H9 (cell line): ENCODE measurements around the gene SLC24A3. TPM values are rescaled to one million over a fixed set of nuclear protein-coding genes. Genes with fewer than 3 reads are reported as not detected.

Experiments
- DNase-seq: peaks from one replicate; pipeline ENCODE4 v3.0.0-alpha.2; 2017
- H2AFZ ChIP-seq: one replicate; pipeline ENCODE4 v1.6.1; 2013; ENCODE audit warnings: mild to moderate bottlenecking, low read length, control low read depth, moderate library complexity
- H2AK5ac ChIP-seq: 2 replicates; pipeline ENCODE4 v1.6.1; 2013; ENCODE audit warnings: low read length, control low read depth, mixed read lengths; ENCODE audit not compliant: insufficient read length
- H2BK120ac ChIP-seq: one replicate; pipeline ENCODE4 v1.6.1; 2013; ENCODE audit warnings: low read depth, mild to moderate bottlenecking, low read length, control low read depth, inconsistent platforms; ENCODE audit not compliant: poor library complexity, severe bottlenecking
- H2BK12ac ChIP-seq: 2 replicates; pipeline ENCODE4 v1.6.1; 2013; ENCODE audit warnings: low read length, control low read depth, mixed read lengths, low read depth; ENCODE audit not compliant: insufficient read length
- H2BK15ac ChIP-seq: 2 replicates; pipeline ENCODE4 v1.6.1; 2013; ENCODE audit warnings: low read depth, low read length, control low read depth
- H2BK20ac ChIP-seq: one replicate; pipeline ENCODE4 v1.6.1; 2013; ENCODE audit warnings: low read depth, mild to moderate bottlenecking, low read length, control low read depth, inconsistent platforms; ENCODE audit not compliant: poor library complexity, severe bottlenecking
- H2BK5ac ChIP-seq: 2 replicates; pipeline ENCODE4 v1.6.1; 2013; ENCODE audit warnings: low read length, control low read depth, mixed read lengths; ENCODE audit not compliant: insufficient read length
- H3K14ac ChIP-seq: 2 replicates; pipeline ENCODE4 v1.6.1; 2013; ENCODE audit warnings: low read length, control low read depth; ENCODE audit not compliant: insufficient read depth
- H3K18ac ChIP-seq: 2 replicates; pipeline ENCODE4 v1.6.1; 2013; ENCODE audit warnings: low read depth, mild to moderate bottlenecking, mixed read lengths, low read length, control low read depth; ENCODE audit not compliant: insufficient read length
- H3K23ac ChIP-seq: 2 replicates; pipeline ENCODE4 v1.6.1; 2013; ENCODE audit warnings: low read length, control low read depth, mixed read lengths, low read depth; ENCODE audit not compliant: insufficient read length
- H3K23me2 ChIP-seq: 2 replicates; pipeline ENCODE4 v1.6.1; 2013; ENCODE audit warnings: low read depth, mild to moderate bottlenecking, mixed read lengths, low read length, control low read depth; ENCODE audit not compliant: insufficient read length, poor library complexity, severe bottlenecking
- H3K27ac ChIP-seq: 2 replicates; pipeline ENCODE4 v1.5.1; 2013; ENCODE audit warnings: low read length, control low read depth, mixed read lengths, low read depth; ENCODE audit not compliant: insufficient read length
- H3K27me3 ChIP-seq: 2 replicates; pipeline ENCODE4 v1.6.1; 2013; ENCODE audit warnings: low read length, control low read depth, inconsistent platforms; ENCODE audit not compliant: insufficient read depth
- H3K4ac ChIP-seq: 2 replicates; pipeline ENCODE4 v1.6.1; 2013; ENCODE audit warnings: low read depth, mild to moderate bottlenecking, control low read depth, inconsistent platforms, low read length, moderate library complexity
- H3K4me1 ChIP-seq: 2 replicates; pipeline ENCODE4 v1.6.1; 2013; ENCODE audit warnings: low read length, control low read depth, inconsistent platforms; ENCODE audit not compliant: insufficient read depth
- H3K4me2 ChIP-seq: 2 replicates; pipeline ENCODE4 v1.6.1; 2013; ENCODE audit warnings: low read length, control low read depth, mixed read lengths; ENCODE audit not compliant: insufficient read length, insufficient read depth
- H3K56ac ChIP-seq: 2 replicates; pipeline ENCODE4 v1.6.1; 2013; ENCODE audit warnings: low read depth, mild to moderate bottlenecking, mixed read lengths, low read length, control low read depth; ENCODE audit not compliant: insufficient read length
- H3K79me1 ChIP-seq: 2 replicates; pipeline ENCODE4 v1.6.1; 2013; ENCODE audit warnings: low read depth, mild to moderate bottlenecking, moderate library complexity, low read length, control low read depth, inconsistent platforms; ENCODE audit not compliant: insufficient read depth, poor library complexity, severe bottlenecking
- H3K79me2 ChIP-seq: 2 replicates; pipeline ENCODE4 v1.6.1; 2013; ENCODE audit warnings: low read length, control low read depth, inconsistent platforms; ENCODE audit not compliant: insufficient read depth
- H3K9ac ChIP-seq: 2 replicates; pipeline ENCODE4 v1.6.1; 2013; ENCODE audit warnings: low read length, control low read depth, mixed read lengths; ENCODE audit not compliant: insufficient read length; ENCODE audit errors: extremely low read depth
- H3K9me3 ChIP-seq: one replicate; pipeline ENCODE4 v1.6.1; 2013; ENCODE audit warnings: low read depth, low read length, inconsistent platforms; ENCODE audit not compliant: control insufficient read depth
- H3T11ph ChIP-seq: one replicate; pipeline ENCODE4 v1.6.1; 2013; ENCODE audit warnings: mild to moderate bottlenecking, low read length, control low read depth, inconsistent platforms
- H4K20me1 ChIP-seq: one replicate; pipeline ENCODE4 v1.6.1; 2013; ENCODE audit not compliant: control insufficient read depth, insufficient read length, insufficient read depth
- H4K5ac ChIP-seq: 2 replicates; pipeline ENCODE4 v1.6.1; 2013; ENCODE audit warnings: low read depth, mild to moderate bottlenecking, mixed read lengths, low read length, control low read depth; ENCODE audit not compliant: insufficient read length
- H4K8ac ChIP-seq: replicated peaks from 2 replicates; pipeline ENCODE4 v1.6.1; 2013; ENCODE audit warnings: low read length, control low read depth, mixed read lengths, low read depth; ENCODE audit not compliant: insufficient read length
- H4K91ac ChIP-seq: 2 replicates; pipeline ENCODE4 v1.6.1; 2013; ENCODE audit warnings: low read depth, mild to moderate bottlenecking, moderate library complexity, mixed read lengths, low read length, control low read depth; ENCODE audit not compliant: insufficient read length
- H3K27ac Mint-ChIP-seq, 3 experiments: 2 replicates in 2 of 3; 3 replicates in 1 of 3; pipeline ENCODE4 v1.8.0; 2020 to 2021; ENCODE audit warnings: mixed read lengths in 3 of 3, mild to moderate bottlenecking in 1 of 3, moderate library complexity in 1 of 3
- H3K27me3 Mint-ChIP-seq: 2 replicates; pipeline ENCODE4 v1.8.0; 2021; ENCODE audit warnings: low read depth, mild to moderate bottlenecking, moderate library complexity, mixed read lengths
- H3K36me3 Mint-ChIP-seq, 3 experiments: 2 replicates in 2 of 3; 3 replicates in 1 of 3; pipeline ENCODE4 v1.8.0; 2020 to 2021; ENCODE audit warnings: low read depth in 3 of 3, mixed read lengths in 3 of 3; ENCODE audit not compliant: insufficient read depth in 1 of 3
- H3K4me1 Mint-ChIP-seq, 2 experiments: 2 replicates each; pipeline ENCODE4 v1.8.0; 2020; ENCODE audit warnings: mixed read lengths in 2 of 2
- H3K4me3 Mint-ChIP-seq, 2 experiments: 2 replicates in 1 of 2; 3 replicates in 1 of 2; pipeline ENCODE4 v1.8.0; 2020 to 2021; ENCODE audit warnings: mild to moderate bottlenecking in 2 of 2, mixed read lengths in 2 of 2, moderate library complexity in 1 of 2
- H3K9me3 Mint-ChIP-seq, 2 experiments: 2 replicates in 1 of 2; 3 replicates in 1 of 2; pipeline ENCODE4 v1.8.0; 2020; ENCODE audit warnings: mild to moderate bottlenecking in 2 of 2, mixed read lengths in 2 of 2, moderate library complexity in 1 of 2
- CTCF ChIP-seq: fragments of 200-600 bp; sonication (generic); conservative IDR thresholded peaks from 3 replicates; pipeline ENCODE4 v1.8.0; 2021; ENCODE audit warnings: antibody characterized with exemption, mild to moderate bottlenecking
- WGBS: extraction: QIAGEN DNeasy Blood & Tissue Kit; methylation state at CpG from one replicate; pipeline ENCODE4 v1.1.7; 2013; ENCODE audit warnings: missing lambda C conversion rate, low lambda C conversion rate, mixed read lengths; ENCODE audit not compliant: insufficient read length; ENCODE audit errors: extremely low coverage; 5-methylcytosine and 5-hydroxymethylcytosine counted together
- total RNA-seq: library from RNA; stranded (reverse); gene quantifications from 2 replicates; pipeline ENCODE4 v1.2.1, GENCODE V29; 2021

Gene SLC24A3
- total RNA-seq, 1 experiment from 2014 or later = 0.83 TPM

GRCh38 chr20:19599200-19599599 lies 386.8 kb downstream of the SLC24A3 start:
- no peak overlapping the region for H3K9ac ChIP-seq
- no peak overlapping the region; the same call in 1 of the 2 replicates for H3K14ac ChIP-seq
- H2AFZ ChIP-seq = no peak overlapping the region
- H2BK20ac ChIP-seq = no peak overlapping the region
- Mint-ChIP-seq H3K27me3 (no peaks in the 10 kb centered on the region; the same call in 1 of the 2 replicates), H3K27ac (no peak overlapping the region), H3K9me3 (peaks cover 0 to 5% of the 10 kb centered on the region in 2 experiments; a peak in 2 of 5 replicates), H3K4me3 (no peak overlapping the region), H3K36me3 (peaks cover 0 to 5% (median 0%) of the 10 kb centered on the region in 3 experiments; a peak in 5 of 7 replicates), H3K4me1 (peaks cover 23 to 31% of the 10 kb centered on the region in 2 experiments)
- H2AK5ac ChIP-seq = no peak overlapping the region
- H3K79me1 ChIP-seq = no peaks in the 10 kb centered on the region
- TF ChIP-seq CTCF = no peak
- no CpG with 5 or more reads among the region's 20 CpGs for WGBS
- no peak for DNase-seq
- H3K79me2 ChIP-seq = no peaks in the 10 kb centered on the region
- H3K9me3 ChIP-seq = no peaks in the 10 kb centered on the region
- no peak overlapping the region for H4K5ac ChIP-seq
- H4K91ac ChIP-seq = no peak overlapping the region
- H3K4me2 ChIP-seq = no peak overlapping the region
- H2BK5ac ChIP-seq = no peak overlapping the region
- no peak overlapping the region for H2BK15ac ChIP-seq
- H3K18ac ChIP-seq = no peak overlapping the region
- no peak overlapping the region for H3K4ac ChIP-seq
- no peak overlapping the region for H3K56ac ChIP-seq
- H4K20me1 ChIP-seq = no peaks in the 10 kb centered on the region
- H3T11ph ChIP-seq = no peak overlapping the region
- no peak overlapping the region for H2BK12ac ChIP-seq
- H3K23ac ChIP-seq = no peak overlapping the region
- no peaks in the 10 kb centered on the region for H3K27me3 ChIP-seq
- no peaks in the 10 kb centered on the region for H3K23me2 ChIP-seq
- H4K8ac ChIP-seq = no peak overlapping the region
- no peak overlapping the region for H2BK120ac ChIP-seq
- no peaks in the 10 kb centered on the region; the same call in 1 of the 2 replicates for H3K4me1 ChIP-seq
- H3K27ac ChIP-seq = no peak overlapping the region
